Pons (tissue), 1 donor: Measurements from ENCODE around the gene ABCG4.
A peak's percentile ranks its signal among the peaks of the same experiment; 100 is the strongest.
"Not testable (repeated sequence)": the region's sequence is repeated elsewhere in the genome, so short reads cannot be mapped to it uniquely, and the experiment has no call there.

ENCODE experiments used
- DNase-seq: peaks from one replicate; pipeline ENCODE4 v3.0.0-alpha.2; 2016; ENCODE audit warnings: low spot score

The ABCG4 gene

GRCh38 chr11:119115484-119116234 is 33.2 kb upstream of the ABCG4 start:
- DNase-seq: peak; percentile 60

- no peak for DNase-seq
These were observed 32.6 kb upstream of the ABCG4 start for GRCh38 chr11:119116235-119116594.

GRCh38 chr11:119116601-119117000 is 32.3 kb upstream of the ABCG4 start:
- no peak for DNase-seq

- no peak for DNase-seq
These were observed 31.7 kb upstream of the ABCG4 start for GRCh38 chr11:119117004-119117706.

- no peak for DNase-seq
These were observed 30.6 kb upstream of the ABCG4 start for GRCh38 chr11:119118227-119118626.

GRCh38 chr11:119118946-119119345 is 29.9 kb upstream of the ABCG4 start:
- no peak for DNase-seq

GRCh38 chr11:119120639-119121007 is 28.2 kb upstream of the ABCG4 start:
- peak; percentile 60 for DNase-seq

- peak; percentile 99 for DNase-seq
These were observed 27.6 kb upstream of the ABCG4 start, which contains the start of gene HINFP for GRCh38 chr11:119121008-119121810. Gene HINFP (plus strand): TSS chr11:119121580. CDS start chr11:119126945, 5,365 bp downstream.

GRCh38 chr11:119121811-119122124 is 27.1 kb upstream of the ABCG4 start:
- DNase-seq: no peak

- no peak for DNase-seq
These were observed 23.0 kb upstream of the ABCG4 start for GRCh38 chr11:119125821-119126220.

GRCh38 chr11:119126675-119127268 is 22.1 kb upstream of the ABCG4 start:
- DNase-seq: no peak

GRCh38 chr11:119130662-119131061 is 18.2 kb upstream of the ABCG4 start:
- DNase-seq: no peak

- DNase-seq: no peak
These were observed 14.4 kb upstream of the ABCG4 start for GRCh38 chr11:119134389-119134978.

- not testable (repeated sequence) for DNase-seq
These were observed 9.6 kb upstream of the ABCG4 start for GRCh38 chr11:119139276-119139675.

- peak; percentile 46 for DNase-seq
These were observed 3.9 kb upstream of the ABCG4 start for GRCh38 chr11:119144825-119145486.

GRCh38 chr11:119145551-119145950 is 3.3 kb upstream of the ABCG4 start:
- DNase-seq: no peak

- no peak for DNase-seq
These were observed 1.1 kb upstream of the ABCG4 start for GRCh38 chr11:119147604-119148333.

- DNase-seq: no peak
These were observed 183 bp upstream of the ABCG4 start for GRCh38 chr11:119148720-119149017.

- no peak for DNase-seq
These were observed 979 bp downstream of the ABCG4 start for GRCh38 chr11:119149786-119150275.

- DNase-seq: no peak
These were observed 3.2 kb downstream of the ABCG4 start for GRCh38 chr11:119152043-119152442.

- no peak for DNase-seq
These were observed 3.8 kb downstream of the ABCG4 start for GRCh38 chr11:119152604-119153003.
